HEK293 (cell line): Measurements from ENCODE around the gene SH3PXD2B.

ENCODE experiments used
- ATF2 ChIP-seq: fragments of 450-650 bp; formaldehyde crosslinking; IDR thresholded peaks from 2 replicates; pipeline ENCODE4 v1.5.1; 2016; ENCODE audit warnings: missing biosample characterization, missing genetic modification characterization, low read depth
- IKZF3 ChIP-seq: fragments of 450-650 bp; IDR thresholded peaks from 2 replicates; pipeline ENCODE4 v1.5.0; 2018; ENCODE audit warnings: missing biosample characterization, mild to moderate bottlenecking, missing genetic modification characterization, moderate library complexity
- PATZ1 ChIP-seq: fragments of 450-650 bp; formaldehyde crosslinking; IDR thresholded peaks from 2 replicates; pipeline ENCODE4 v1.5.1; 2016; ENCODE audit warnings: missing biosample characterization, missing genetic modification characterization
- ZBTB21 ChIP-seq: fragments of 450-650 bp; formaldehyde crosslinking; IDR thresholded peaks from 2 replicates; pipeline ENCODE4 v1.5.1; 2017; ENCODE audit warnings: missing biosample characterization, missing genetic modification characterization
- ZBTB48 ChIP-seq: fragments of 450-650 bp; formaldehyde crosslinking; IDR thresholded peaks from 2 replicates; pipeline ENCODE4 v1.5.1; 2016; ENCODE audit warnings: missing biosample characterization, missing genetic modification characterization
- ZNF114 ChIP-seq: fragments of 450-650 bp; formaldehyde crosslinking; IDR thresholded peaks from 2 replicates; pipeline ENCODE4 v1.5.0; 2017; ENCODE audit warnings: missing biosample characterization, missing genetic modification characterization
- ZNF133 ChIP-seq: fragments of 450-650 bp; formaldehyde crosslinking; IDR thresholded peaks from 2 replicates; pipeline ENCODE4 v1.5.1; 2016; ENCODE audit warnings: missing biosample characterization, missing genetic modification characterization
- ZNF2 ChIP-seq: fragments of 450-650 bp; formaldehyde crosslinking; IDR thresholded peaks from 2 replicates; pipeline ENCODE4 v1.5.1; 2016; ENCODE audit warnings: missing biosample characterization, missing genetic modification characterization
- ZNF23 ChIP-seq: fragments of 450-650 bp; formaldehyde crosslinking; IDR thresholded peaks from 2 replicates; pipeline ENCODE4 v1.5.1; 2016; ENCODE audit warnings: missing biosample characterization, missing genetic modification characterization, borderline replicate concordance
- ZNF488 ChIP-seq: fragments of 450-650 bp; formaldehyde crosslinking; IDR thresholded peaks from 2 replicates; pipeline ENCODE4 v1.5.1; 2016; ENCODE audit warnings: missing biosample characterization, missing genetic modification characterization
- TF ChIP-seq, protein P1 (sequence below): fragments of 450-650 bp; formaldehyde crosslinking; IDR thresholded peaks from 2 replicates; pipeline ENCODE4 v1.5.1; 2016; ENCODE audit warnings: missing biosample characterization, missing genetic modification characterization
- TF ChIP-seq, protein P2 (sequence below): fragments of 450-650 bp; formaldehyde crosslinking; IDR thresholded peaks from 2 replicates; pipeline ENCODE4 v1.5.1; 2016; ENCODE audit warnings: missing biosample characterization, missing genetic modification characterization
- TF ChIP-seq, protein P3 (sequence below): fragments of 450-650 bp; formaldehyde crosslinking; IDR thresholded peaks from 2 replicates; pipeline ENCODE4 v1.5.1; 2017; ENCODE audit warnings: missing biosample characterization, missing genetic modification characterization

Gene SH3PXD2B

GRCh38 chr5:172283020-172283861 lies 171.1 kb downstream of the SH3PXD2B start, which contains the start of gene UBTD2 (continued):
- TF ChIP-seq PATZ1 (tag by site-specific recombination) (peak; percentile 94), IKZF3 (tag by site-specific recombination) (peak; percentile 59), ZNF133 (tag by site-specific recombination) (no peak), ZBTB21 (tag by site-specific recombination) (peak; percentile 42; the same call in 1 of the 2 replicates), ZNF114 (tag by site-specific recombination) (no peak), ZNF2 (0 out of 2 replicates have a peak, but pooled peaks have one; percentile 25), ZBTB48 (tag by site-specific recombination) (peak; percentile 48; the same call in 1 of the 2 replicates), ATF2 (no peak), ZNF23 (tag by site-specific recombination) (no peak), ZNF488 (tag by site-specific recombination) (no peak)
- TF ChIP-seq, protein P1, sequence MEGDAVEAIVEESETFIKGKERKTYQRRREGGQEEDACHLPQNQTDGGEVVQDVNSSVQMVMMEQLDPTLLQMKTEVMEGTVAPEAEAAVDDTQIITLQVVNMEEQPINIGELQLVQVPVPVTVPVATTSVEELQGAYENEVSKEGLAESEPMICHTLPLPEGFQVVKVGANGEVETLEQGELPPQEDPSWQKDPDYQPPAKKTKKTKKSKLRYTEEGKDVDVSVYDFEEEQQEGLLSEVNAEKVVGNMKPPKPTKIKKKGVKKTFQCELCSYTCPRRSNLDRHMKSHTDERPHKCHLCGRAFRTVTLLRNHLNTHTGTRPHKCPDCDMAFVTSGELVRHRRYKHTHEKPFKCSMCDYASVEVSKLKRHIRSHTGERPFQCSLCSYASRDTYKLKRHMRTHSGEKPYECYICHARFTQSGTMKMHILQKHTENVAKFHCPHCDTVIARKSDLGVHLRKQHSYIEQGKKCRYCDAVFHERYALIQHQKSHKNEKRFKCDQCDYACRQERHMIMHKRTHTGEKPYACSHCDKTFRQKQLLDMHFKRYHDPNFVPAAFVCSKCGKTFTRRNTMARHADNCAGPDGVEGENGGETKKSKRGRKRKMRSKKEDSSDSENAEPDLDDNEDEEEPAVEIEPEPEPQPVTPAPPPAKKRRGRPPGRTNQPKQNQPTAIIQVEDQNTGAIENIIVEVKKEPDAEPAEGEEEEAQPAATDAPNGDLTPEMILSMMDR (tag by site-specific recombination): peak; percentile 80
- TF ChIP-seq, protein P2, sequence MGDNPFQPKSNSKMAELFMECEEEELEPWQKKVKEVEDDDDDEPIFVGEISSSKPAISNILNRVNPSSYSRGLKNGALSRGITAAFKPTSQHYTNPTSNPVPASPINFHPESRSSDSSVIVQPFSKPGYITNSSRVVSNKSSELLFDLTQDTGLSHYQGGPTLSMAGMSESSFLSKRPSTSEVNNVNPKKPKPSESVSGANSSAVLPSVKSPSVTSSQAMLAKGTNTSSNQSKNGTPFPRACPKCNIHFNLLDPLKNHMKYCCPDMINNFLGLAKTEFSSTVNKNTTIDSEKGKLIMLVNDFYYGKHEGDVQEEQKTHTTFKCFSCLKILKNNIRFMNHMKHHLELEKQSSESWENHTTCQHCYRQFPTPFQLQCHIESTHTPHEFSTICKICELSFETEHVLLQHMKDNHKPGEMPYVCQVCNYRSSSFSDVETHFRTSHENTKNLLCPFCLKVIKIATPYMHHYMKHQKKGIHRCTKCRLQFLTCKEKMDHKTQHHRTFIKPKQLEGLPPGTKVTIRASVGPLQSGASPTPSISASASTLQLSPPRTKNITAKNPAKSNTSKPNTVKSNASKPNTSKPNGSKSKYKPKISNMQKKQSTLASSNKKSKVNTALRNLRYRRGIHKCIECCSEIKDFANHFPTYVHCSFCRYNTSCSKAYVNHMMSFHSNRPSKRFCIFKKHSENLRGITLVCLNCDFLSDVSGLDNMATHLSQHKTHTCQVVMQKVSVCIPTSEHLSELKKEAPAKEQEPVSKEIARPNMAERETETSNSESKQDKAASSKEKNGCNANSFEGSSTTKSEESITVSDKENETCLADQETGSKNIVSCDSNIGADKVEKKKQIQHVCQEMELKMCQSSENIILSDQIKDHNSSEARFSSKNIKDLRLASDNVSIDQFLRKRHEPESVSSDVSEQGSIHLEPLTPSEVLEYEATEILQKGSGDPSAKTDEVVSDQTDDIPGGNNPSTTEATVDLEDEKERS (tag by site-specific recombination): no peak
- TF ChIP-seq, protein P3, sequence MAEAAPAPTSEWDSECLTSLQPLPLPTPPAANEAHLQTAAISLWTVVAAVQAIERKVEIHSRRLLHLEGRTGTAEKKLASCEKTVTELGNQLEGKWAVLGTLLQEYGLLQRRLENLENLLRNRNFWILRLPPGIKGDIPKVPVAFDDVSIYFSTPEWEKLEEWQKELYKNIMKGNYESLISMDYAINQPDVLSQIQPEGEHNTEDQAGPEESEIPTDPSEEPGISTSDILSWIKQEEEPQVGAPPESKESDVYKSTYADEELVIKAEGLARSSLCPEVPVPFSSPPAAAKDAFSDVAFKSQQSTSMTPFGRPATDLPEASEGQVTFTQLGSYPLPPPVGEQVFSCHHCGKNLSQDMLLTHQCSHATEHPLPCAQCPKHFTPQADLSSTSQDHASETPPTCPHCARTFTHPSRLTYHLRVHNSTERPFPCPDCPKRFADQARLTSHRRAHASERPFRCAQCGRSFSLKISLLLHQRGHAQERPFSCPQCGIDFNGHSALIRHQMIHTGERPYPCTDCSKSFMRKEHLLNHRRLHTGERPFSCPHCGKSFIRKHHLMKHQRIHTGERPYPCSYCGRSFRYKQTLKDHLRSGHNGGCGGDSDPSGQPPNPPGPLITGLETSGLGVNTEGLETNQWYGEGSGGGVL (tag by site-specific recombination): peak; percentile 84
